HepG2 (cell line): ENCODE data around the gene PARP16. TPM values are rescaled to one million over a fixed set of nuclear protein-coding genes. Genes with fewer than 3 reads are reported as not detected.

Experiments used
- ATAC-seq: fragments of 200-7000 bp; cut with Tn5 transposase; 3 replicates; pipeline ENCODE4 v1.9.1; 2020; ENCODE audit warnings: mild to moderate bottlenecking, moderate library complexity
- BruUV-seq: library from RNA; stranded (reverse); fragments of 400-500 nt; replicated peaks from 2 replicates; lab custom pipeline; 2021; lab: Mats Ljungman, UMichigan
- CTCF ChIA-PET: fragments of 300-600 bp; formaldehyde crosslinking; extraction: SDS; loops from one replicate; lab custom pipeline; 2021; ENCODE audit warnings: low total read pairs, inconsistent platforms, low intra/inter-chr PET ratio; lab: Yijun Ruan, JAX
- POLR2A ChIA-PET: fragments of 350-600 bp; sonication (Branson Sonifier 250); formaldehyde crosslinking; loops from one replicate; lab custom pipeline; 2020; ENCODE audit warnings: antibody characterized with exemption, inconsistent platforms; lab: Yijun Ruan, JAX
- DNase-seq: peaks from one replicate; pipeline ENCODE4 v3.0.0-alpha.2; 2015; ENCODE audit warnings: low spot score
- FAIRE-seq: peaks from 3 replicates; lab custom pipeline; 2011; peaks lifted over from hg19 to GRCh38; lab: Jason Lieb, UNC
- H2AFZ ChIP-seq: one replicate; pipeline ENCODE4 v1.6.1; 2011; ENCODE audit warnings: low read length, inconsistent platforms
- H3K27ac ChIP-seq: fragments of 300-600 bp; 3 replicates; pipeline ENCODE4 v1.8.0; 2011; ENCODE audit warnings: mixed run types, mild to moderate bottlenecking, mixed read lengths, low read length, inconsistent platforms; ENCODE audit not compliant: insufficient read depth; ENCODE audit errors: extremely low read length
- H3K27me3 ChIP-seq, 2 experiments: fragments of 200-600 bp in 1 of 2; 2 replicates in 1 of 2; 3 replicates in 1 of 2; pipeline versions ENCODE4 v1.6.0 to v1.8.0; 2011; ENCODE audit warnings: low read length in 2 of 2, mild to moderate bottlenecking in 2 of 2, moderate library complexity in 2 of 2, inconsistent platforms in 1 of 2; ENCODE audit not compliant: insufficient read depth in 2 of 2, control insufficient read depth in 1 of 2
- H3K36me3 ChIP-seq, 2 experiments: fragments of 200-600 bp in 1 of 2; replicated peaks in 1 of 2; 2 replicates in 1 of 2; 3 replicates in 1 of 2; pipeline versions ENCODE4 v1.5.1 to v1.8.0; 2011; ENCODE audit warnings: low read length in 2 of 2, inconsistent platforms in 1 of 2; ENCODE audit not compliant: insufficient read depth in 2 of 2, control insufficient read depth in 1 of 2
- H3K4me1 ChIP-seq: 2 replicates; pipeline ENCODE4 v1.5.1; 2012; ENCODE audit warnings: low read length, inconsistent platforms; ENCODE audit not compliant: insufficient read depth
- H3K4me2 ChIP-seq: 2 replicates; pipeline ENCODE4 v1.6.0; 2011; ENCODE audit warnings: low read depth, low read length, inconsistent platforms
- H3K4me3 ChIP-seq, 3 experiments: fragments of 200-600 bp in 1 of 3; sonication (generic), shearing (Covaris generic) in 1 of 3; replicated peaks in 1 of 3; 2 replicates each; pipeline ENCODE4 v1.5.1; 2011 to 2016; ENCODE audit warnings: low read length in 3 of 3, inconsistent platforms in 2 of 3, low read depth in 2 of 3, mild to moderate bottlenecking in 2 of 3, control low read depth in 1 of 3, mixed read lengths in 1 of 3; ENCODE audit not compliant: insufficient read depth in 1 of 3
- H3K79me2 ChIP-seq: one replicate; pipeline ENCODE4 v1.6.1; 2011; ENCODE audit warnings: low read length, inconsistent platforms; ENCODE audit not compliant: insufficient read depth
- H3K9ac ChIP-seq: 2 replicates; pipeline ENCODE4 v1.6.0; 2011; ENCODE audit warnings: mild to moderate bottlenecking, low read depth, low read length, inconsistent platforms; ENCODE audit not compliant: insufficient read depth
- H3K9me3 ChIP-seq: 2 replicates; pipeline ENCODE4 v1.5.1; 2012; ENCODE audit warnings: mild to moderate bottlenecking, low read length
- H4K20me1 ChIP-seq: 2 replicates; pipeline ENCODE4 v1.6.0; 2011; ENCODE audit warnings: inconsistent platforms, mild to moderate bottlenecking, low read length, moderate library complexity; ENCODE audit not compliant: insufficient read depth
- BCL3 ChIP-seq: sonication (generic); formaldehyde crosslinking; IDR thresholded peaks from 2 replicates; pipeline ENCODE4 v1.5.1; 2020; ENCODE audit warnings: mild to moderate bottlenecking, missing genetic modification reagents, moderate library complexity
- CHD2 ChIP-seq: IDR thresholded peaks from 2 replicates; pipeline ENCODE4 v1.6.1; 2011; ENCODE audit warnings: low read depth, low read length, improper control_type of control experiment
- HIVEP1 ChIP-seq: sonication (generic); formaldehyde crosslinking; IDR thresholded peaks from 2 replicates; pipeline ENCODE4 v1.4.0; 2020; ENCODE audit warnings: mild to moderate bottlenecking, missing genetic modification reagents
- HNRNPK ChIP-seq: fragments of 200-400 bp; formaldehyde crosslinking; IDR thresholded peaks from 2 replicates; pipeline ENCODE4 v1.6.1; 2018; ENCODE audit warnings: low read length, low read depth, moderate library complexity, mild to moderate bottlenecking; ENCODE audit not compliant: poor library complexity, severe bottlenecking
- MAFF ChIP-seq: IDR thresholded peaks from 2 replicates; pipeline ENCODE4 v1.6.1; 2011; ENCODE audit warnings: low read depth, low read length, improper control_type of control experiment
- MTERF4 ChIP-seq: sonication (generic); formaldehyde crosslinking; IDR thresholded peaks from 2 replicates; pipeline ENCODE4 v1.8.0; 2023; ENCODE audit warnings: mild to moderate bottlenecking, missing genetic modification reagents
- NFKBIZ ChIP-seq: IDR thresholded peaks from 2 replicates; pipeline ENCODE4 v1.6.1; 2018; ENCODE audit warnings: missing genetic modification reagents, missing compliant biosample characterization
- NR3C1 ChIP-seq: sonication (generic); formaldehyde crosslinking; IDR thresholded peaks from 2 replicates; pipeline ENCODE4 v1.4.0; 2020; ENCODE audit warnings: missing genetic modification reagents
- RBAK ChIP-seq: sonication (generic); formaldehyde crosslinking; IDR thresholded peaks from 2 replicates; pipeline ENCODE4 v1.5.1; 2020; ENCODE audit warnings: mild to moderate bottlenecking, missing genetic modification reagents
- SMARCC2 ChIP-seq: fragments of 450-650 bp; IDR thresholded peaks from 2 replicates; pipeline ENCODE4 v1.6.1; 2017; ENCODE audit warnings: antibody characterized with exemption, mild to moderate bottlenecking
- TBL1XR1 ChIP-seq: fragments of 150-350 bp; IDR thresholded peaks from 2 replicates; pipeline ENCODE4 v1.6.1; 2014; ENCODE audit warnings: borderline replicate concordance, low read length; ENCODE audit not compliant: partially characterized antibody
- ZGPAT ChIP-seq: IDR thresholded peaks from 2 replicates; pipeline ENCODE4 v1.6.1; 2016; ENCODE audit warnings: mild to moderate bottlenecking
- ZNF256 ChIP-seq: sonication (generic); formaldehyde crosslinking; conservative IDR thresholded peaks from 2 replicates; pipeline ENCODE4 v1.4.0; 2020; ENCODE audit warnings: missing genetic modification reagents
- ZNF326 ChIP-seq: sonication (generic); formaldehyde crosslinking; IDR thresholded peaks from 2 replicates; pipeline ENCODE4 v1.4.0; 2020; ENCODE audit warnings: missing genetic modification reagents, borderline replicate concordance
- ZNF678 ChIP-seq: sonication (generic); formaldehyde crosslinking; IDR thresholded peaks from 2 replicates; pipeline ENCODE4 v1.4.0; 2020; ENCODE audit warnings: mild to moderate bottlenecking, missing genetic modification reagents
- WGBS: methylation state at CpG from one replicate; pipeline ENCODE4 v1.1.6; 2017; ENCODE audit warnings: low lambda C conversion rate; 5-methylcytosine and 5-hydroxymethylcytosine counted together
- in situ Hi-C: cut with HindIII; loops from 2 replicates; pipeline ENCODE4 v1.10.0; 2017; ENCODE audit warnings: low pct_unique_long_range_greater_than_20kb; ENCODE audit not compliant: extremely low pct_ligation_motif_present
- intact Hi-C: fragments of 100-400 bp; cut with micrococcal nuclease; formaldehyde crosslinking; loops from one replicate; pipeline ENCODE4 v1.10.0; 2022; ENCODE audit not compliant: unreplicated experiment
- polyA plus RNA-seq, 8 experiments: library from polyadenylated mRNA; depleted of rRNA in 3 of 8; stranded (reverse) in 7 of 8; unstranded in 1 of 8; fragments of >200 nt; fragmentation: Illumina TruSeq in 4 of 8; extraction: Trizol in 4 of 8; gene quantifications; 2 replicates each; pipeline versions ENCODE4 v1.2.1 to v1.2.3, GENCODE V29; 2011 to 2016; ENCODE audit warnings: low read depth in 4 of 8, missing spikeins in 1 of 8, mixed read lengths in 1 of 8; ENCODE audit not compliant: insufficient read depth in 1 of 8
- total RNA-seq, 5 experiments: library from RNA; depleted of rRNA; stranded (reverse); fragments of >200 nt; fragmentation: Illumina TruSeq; extraction: Trizol; gene quantifications; 2 replicates each; pipeline ENCODE4 v1.2.3, GENCODE V29; 2016; ENCODE audit warnings: low read depth in 1 of 5

Gene PARP16
- total and polyA plus RNA-seq, 2 of the 13 experiments (the other 11 are each of a cell fraction or from before 2014, with no cell fraction given), result 6.8 to 7.6 TPM

GRCh38 chr15:65232520-65232919 lies 54.2 kb downstream of the PARP16 start (continued):
- TF ChIP-seq BCL3 (CRISPR knock-in tag) (no peak), HIVEP1 (CRISPR knock-in tag) (no peak), NFKBIZ (CRISPR knock-in tag) (no peak), CHD2 (no peak), RBAK (CRISPR knock-in tag) (no peak)

GRCh38 chr15:65231306-65231705 lies 55.4 kb downstream of the PARP16 start:
- DNase-seq (no peak), ATAC-seq (no peak), FAIRE-seq (no peak)
- WGBS, result 68% methylated on average over 10 of the region's 10 CpGs
- H3K9ac ChIP-seq, result no peak overlapping the region
- no peaks in the 10 kb centered on the region for H3K79me2 ChIP-seq
- H3K27ac ChIP-seq, result no peak overlapping the region
- H3K36me3 ChIP-seq, result no peaks in the 10 kb centered on the region
- POLR2A ChIA-PET, result no interaction called here
- H2AFZ ChIP-seq, result no peak overlapping the region
- H3K4me3 ChIP-seq, result no peak overlapping the region
- H3K27me3 ChIP-seq, result no peaks in the 10 kb centered on the region
- intact Hi-C loops, result no loop called here
- H3K4me2 ChIP-seq, result no peak overlapping the region
- TF ChIP-seq ZNF678 (CRISPR knock-in tag) (no peak), BCL3 (CRISPR knock-in tag) (no peak), ZGPAT (CRISPR knock-in tag) (no peak), HNRNPK (no peak), TBL1XR1 (no peak), ZNF256 (CRISPR knock-in tag) (no peak), MTERF4 (no peak), MAFF (no peak), SMARCC2 (no peak), ZNF326 (CRISPR knock-in tag) (no peak), NR3C1 (no peak)
- BruUV-seq, result no TSS peak
- H3K4me1 ChIP-seq, result peaks cover 22% of the 10 kb centered on the region
- CTCF ChIA-PET, result no interaction called here
- no peaks in the 10 kb centered on the region for H3K9me3 ChIP-seq
- in situ Hi-C loops, result no loop called here
- H4K20me1 ChIP-seq, result no peaks in the 10 kb centered on the region
